MCF 10A (cell line): Measurements from ENCODE around the gene CNPY4. TPM values are rescaled to one million over a fixed set of nuclear protein-coding genes. Genes with fewer than 3 reads are reported as not detected.
A peak's percentile ranks its signal among the peaks of the same experiment; 100 is the strongest.

Experiments
- BruUV-seq: library from RNA; stranded (reverse); fragments of 400-500 nt; replicated peaks from 2 replicates; lab custom pipeline; 2021; lab: Mats Ljungman, UMichigan
- CTCF ChIA-PET: fragments of 300-600 bp; sonication (Branson Sonifier 250); formaldehyde crosslinking; extraction: SDS; loops from one replicate; lab custom pipeline; 2021; ENCODE audit warnings: antibody characterized with exemption, inconsistent platforms; lab: Yijun Ruan, JAX
- POLR2A ChIA-PET: fragments of 300-600, 350-650 bp; sonication (Branson Sonifier 250); formaldehyde crosslinking; extraction: SDS; loops from one replicate; lab custom pipeline; 2020; ENCODE audit warnings: antibody characterized with exemption, inconsistent platforms; lab: Yijun Ruan, JAX
- DNase-seq: peaks from one replicate; pipeline ENCODE4 v3.0.0-alpha.2; 2018; ENCODE audit not compliant: unreplicated experiment
- H3K27ac Mint-ChIP-seq: one replicate; pipeline ENCODE4 v1.8.0; 2022; ENCODE audit warnings: mild to moderate bottlenecking, low read depth, mixed read lengths; ENCODE audit not compliant: unreplicated experiment
- H3K27me3 Mint-ChIP-seq: one replicate; pipeline ENCODE4 v1.8.0; 2022; ENCODE audit warnings: mixed read lengths; ENCODE audit not compliant: insufficient read depth, unreplicated experiment
- H3K36me3 Mint-ChIP-seq: one replicate; pipeline ENCODE4 v1.8.0; 2022; ENCODE audit warnings: mild to moderate bottlenecking, moderate library complexity, mixed read lengths; ENCODE audit not compliant: insufficient read depth, unreplicated experiment
- H3K4me1 Mint-ChIP-seq: one replicate; pipeline ENCODE4 v1.8.0; 2022; ENCODE audit warnings: mixed read lengths; ENCODE audit not compliant: insufficient read depth, unreplicated experiment
- H3K4me3 Mint-ChIP-seq: one replicate; pipeline ENCODE4 v1.8.0; 2022; ENCODE audit warnings: mild to moderate bottlenecking, moderate library complexity, mixed read lengths; ENCODE audit not compliant: unreplicated experiment
- H3K9me3 Mint-ChIP-seq: one replicate; pipeline ENCODE4 v1.8.0; 2022; ENCODE audit warnings: mixed read lengths; ENCODE audit not compliant: unreplicated experiment
- CTCF ChIP-seq: fragments of 200-600 bp; IDR thresholded peaks from one replicate; pipeline ENCODE4 v1.8.0; 2022; ENCODE audit warnings: antibody characterized with exemption, mild to moderate bottlenecking; ENCODE audit not compliant: unreplicated experiment
- intact Hi-C: fragments of 100-400 bp; cut with micrococcal nuclease; formaldehyde crosslinking; loops from 2 replicates; pipeline ENCODE4 v1.14.1; 2022
- total RNA-seq: library from RNA; stranded (reverse); gene quantifications from 2 replicates; pipeline ENCODE4 v1.2.3, GENCODE V29; 2022

Gene CNPY4
- total RNA-seq, 1 experiment from 2014 or later = 2.9 TPM

- DNase-seq = no peak
- H3K4me1 Mint-ChIP-seq = peaks cover 5% of the 10 kb centered on the region
- peaks cover 5% of the 10 kb centered on the region for H3K36me3 Mint-ChIP-seq
- ChIA-PET CTCF (interaction anchor here (0.5 to 1.1 kb wide), 3 partner anchors 21 to 356 kb away, joined by 4 to 6 read pairs (median 4); no protein-coding TSS in a partner anchor), POLR2A (interaction anchor here (0.6 to 5.3 kb wide), 14 partner anchors 12 to 1065 kb away, joined by 3 to 47 read pairs (median 4); partner anchors contain the start of genes AP4M1, LAMTOR4, MCM7 and PPP1R35)
- no peaks in the 10 kb centered on the region for H3K27me3 Mint-ChIP-seq
- no peaks in the 10 kb centered on the region for H3K9me3 Mint-ChIP-seq
- peak overlapping the region; percentile 98 for H3K4me3 Mint-ChIP-seq
- BruUV-seq = TSS peak; percentile 80
- intact Hi-C loops = loop anchor here (5.0 kb wide), 1 partner anchor 134 kb away; no protein-coding TSS in a partner anchor
- TF ChIP-seq CTCF = no peak
- peak overlapping the region; percentile 99 for H3K27ac Mint-ChIP-seq
These were observed 7.0 kb downstream of the CNPY4 start for GRCh38 chr7:100126239-100126930.

GRCh38 chr7:100126931-100127865 is 7.8 kb downstream of the CNPY4 start, which contains the start of gene MBLAC1:
Gene MBLAC1, plus strand, starts transcription at chr7:100126967. Its CDS starts 429 bp downstream, at chr7:100127396.
- Mint-ChIP-seq H3K36me3 (peaks cover 5% of the 10 kb centered on the region), H3K4me1 (peaks cover 11% of the 10 kb centered on the region), H3K9me3 (no peaks in the 10 kb centered on the region), H3K27ac (peak within 1 kb of the TSS; percentile 99), H3K27me3 (no peaks in the 10 kb centered on the region), H3K4me3 (peak within 1 kb of the TSS; percentile 98)
- no TSS peak for BruUV-seq
- CTCF ChIA-PET = interaction anchor here (0.5 to 1.1 kb wide), 2 partner anchors 22 to 64 kb away, joined by 4 read pairs; no protein-coding TSS in a partner anchor
- POLR2A ChIA-PET = interaction anchor here (0.6 to 5.3 kb wide), 13 partner anchors 13 to 1066 kb away, joined by 3 to 47 read pairs (median 4); partner anchors contain the start of genes AP4M1, LAMTOR4, MCM7 and PPP1R35
- intact Hi-C loops = loop anchor here (5.0 kb wide), 1 partner anchor 135 kb away; no protein-coding TSS in a partner anchor
- TF ChIP-seq CTCF = no peak
- peak; percentile 89 for DNase-seq

GRCh38 chr7:100127866-100128636 is 8.6 kb downstream of the CNPY4 start:
- CTCF ChIA-PET = interaction anchor here (0.7 to 8.2 kb wide), 3 partner anchors 12 to 88 kb away, joined by 3 to 93 read pairs (median 3); no protein-coding TSS in a partner anchor
- H3K4me3 Mint-ChIP-seq = peak overlapping the region; percentile 98

More at GRCh38 chr7:100127866-100128636, 8.6 kb downstream of the CNPY4 start:
- Mint-ChIP-seq H3K4me1 (peaks cover 11% of the 10 kb centered on the region), H3K27me3 (no peaks in the 10 kb centered on the region), H3K36me3 (peaks cover 5% of the 10 kb centered on the region), H3K9me3 (no peaks in the 10 kb centered on the region), H3K27ac (no peak overlapping the region)
- no TSS peak for BruUV-seq
- no peak for DNase-seq
- intact Hi-C loops = loop anchor here (5.0 kb wide), 1 partner anchor 136 kb away; no protein-coding TSS in a partner anchor
- POLR2A ChIA-PET = interaction anchor here (0.7 kb wide), 2 partner anchors 13 to 1155 kb away, joined by 3 read pairs; no protein-coding TSS in a partner anchor
- TF ChIP-seq CTCF = no peak
